ENCODE data around the gene CENPQ. TPM values are rescaled to one million over a fixed set of nuclear protein-coding genes. Genes with fewer than 3 reads are reported as not detected.

CENPQ gene
- total RNA-seq, result 1 to 10 TPM; 6.2 to 8.3 TPM

GRCh38 chr6:49462927-49463611 lies at the start of gene CENPQ, which contains the start of gene MMUT:
Gene CENPQ, plus strand, starts transcription at chr6:49463370. Its CDS starts 6,807 bp downstream, at chr6:49470177.
Gene MMUT, minus strand, starts transcription at chr6:49463253. Its CDS starts 3,787 bp downstream, at chr6:49459466.

GRCh38 chr6:49499623-49500022 lies 36.5 kb downstream of the CENPQ start, which contains the start of gene GLYATL3:
Gene GLYATL3, plus strand, starts transcription at chr6:49499923. Its CDS starts 12,068 bp downstream, at chr6:49511991.

Other genes with a start within 250 kb of the CENPQ start
- gene MMUT, start 117 bp upstream of the CENPQ start, total RNA-seq, result 10 to 100 TPM; 12.7 to 15.5 TPM
- not detected for gene GLYATL3, start 36.6 kb downstream of the CENPQ start, total RNA-seq
- not detected for gene C6orf141, start 87.3 kb downstream of the CENPQ start, total RNA-seq
- not detected for gene RHAG, start 173.5 kb downstream of the CENPQ start, total RNA-seq